SK-N-SH (cell line): ENCODE results near the gene FGD6. TPM values are rescaled to one million over a fixed set of nuclear protein-coding genes. Genes with fewer than 3 reads are reported as not detected.

Source experiments
- CTCF ChIA-PET: fragments of 300-600, 350-600 bp; formaldehyde crosslinking; extraction: SDS; loops from one replicate; lab custom pipeline; 2021; lab: Yijun Ruan, JAX
- POLR2A ChIA-PET: fragments of 350-600 bp; sonication (Branson Sonifier 250); formaldehyde crosslinking; extraction: SDS; loops from one replicate; lab custom pipeline; 2020; ENCODE audit warnings: antibody characterized with exemption, inconsistent platforms; lab: Yijun Ruan, JAX
- DNase-seq: peaks from one replicate; pipeline ENCODE4 v3.0.0; 2012
- H2AFZ ChIP-seq: fragments of 200-600 bp; sonication (generic); 2 replicates; pipeline ENCODE4 v1.8.1; 2016; ENCODE audit warnings: antibody characterized with exemption, mild to moderate bottlenecking, low read depth
- H3F3A ChIP-seq: fragments of 200-600 bp; sonication (generic); replicated peaks from 2 replicates; pipeline ENCODE3; 2016; ENCODE audit warnings: antibody characterized with exemption, mild to moderate bottlenecking; ENCODE audit not compliant: insufficient read depth
- H3K27ac ChIP-seq, 2 experiments: fragments of 200-500 bp in 1 of 2; fragments of 200-600 bp in 1 of 2; sonication (Bioruptor generic) in 1 of 2; sonication (generic), shearing (Covaris generic) in 1 of 2; 2 replicates each; pipeline versions ENCODE4 v1.5.1 to v1.6.1; 2014 to 2016; ENCODE audit warnings: low read depth in 2 of 2, inconsistent platforms in 1 of 2, low read length in 1 of 2, mild to moderate bottlenecking in 1 of 2, mixed read lengths in 1 of 2
- H3K27me3 ChIP-seq: fragments of 200-600 bp; sonication (generic), shearing (Covaris generic); 2 replicates; pipeline ENCODE4 v1.6.1; 2016; ENCODE audit warnings: mixed run types; ENCODE audit not compliant: insufficient read depth
- H3K36me3 ChIP-seq, 2 experiments: fragments of 200-500 bp in 1 of 2; fragments of 200-600 bp in 1 of 2; sonication (Bioruptor generic) in 1 of 2; sonication (generic) in 1 of 2; replicated peaks in 1 of 2; 2 replicates each; pipeline versions ENCODE3 to v1.5.1; 2014 to 2016; ENCODE audit warnings: low read length in 1 of 2, mild to moderate bottlenecking in 1 of 2; ENCODE audit not compliant: insufficient read depth in 2 of 2, control insufficient read depth in 1 of 2
- H3K4me1 ChIP-seq, 2 experiments: fragments of 200-500 bp in 1 of 2; fragments of 200-600 bp in 1 of 2; sonication (Bioruptor generic) in 1 of 2; sonication (generic), shearing (Covaris generic) in 1 of 2; 2 replicates each; pipeline versions ENCODE4 v1.5.1 to v1.6.1; 2014 to 2016; ENCODE audit warnings: low read depth in 1 of 2, low read length in 1 of 2, mixed run types in 1 of 2; ENCODE audit not compliant: insufficient read depth in 2 of 2, control insufficient read depth in 1 of 2
- H3K4me2 ChIP-seq: fragments of 200-600 bp; sonication (generic), shearing (Covaris generic); 2 replicates; pipeline ENCODE4 v1.6.1; 2017; ENCODE audit warnings: mixed run types
- H3K4me3 ChIP-seq, 2 experiments: fragments of 200-500 bp in 1 of 2; fragments of 200-600 bp in 1 of 2; sonication (Bioruptor generic) in 1 of 2; sonication (generic), shearing (Covaris generic) in 1 of 2; 2 replicates each; pipeline versions ENCODE4 v1.5.1 to v1.8.1; 2014 to 2016; ENCODE audit warnings: low read depth in 2 of 2, inconsistent platforms in 1 of 2, low read length in 1 of 2, mild to moderate bottlenecking in 1 of 2, mixed read lengths in 1 of 2, moderate library complexity in 1 of 2
- H3K79me2 ChIP-seq: fragments of 200-600 bp; sonication (generic); 2 replicates; pipeline ENCODE4 v1.8.1; 2017; ENCODE audit warnings: mild to moderate bottlenecking; ENCODE audit not compliant: insufficient read depth
- H3K9ac ChIP-seq: fragments of 200-600 bp; sonication (generic); 2 replicates; pipeline ENCODE4 v1.6.1; 2017; ENCODE audit warnings: mixed run types
- H3K9me2 ChIP-seq: fragments of 200-600 bp; sonication (generic); 2 replicates; pipeline ENCODE4 v1.6.1; 2017; ENCODE audit warnings: mixed run types
- H3K9me3 ChIP-seq: fragments of 200-600 bp; sonication (generic); 2 replicates; pipeline ENCODE4 v1.6.1; 2017; ENCODE audit warnings: mixed run types, mild to moderate bottlenecking, moderate library complexity
- H4K20me1 ChIP-seq: fragments of 200-600 bp; sonication (generic); 2 replicates; pipeline ENCODE4 v1.6.1; 2017; ENCODE audit warnings: mild to moderate bottlenecking, mixed run types; ENCODE audit not compliant: insufficient read depth
- ELF1 ChIP-seq: IDR thresholded peaks from 2 replicates; pipeline ENCODE4 v1.4.0; 2012
- FOSL2 ChIP-seq: IDR thresholded peaks from 2 replicates; pipeline ENCODE4 v1.4.0; 2012; ENCODE audit warnings: low read depth, mild to moderate bottlenecking, moderate library complexity, borderline replicate concordance
- MXI1 ChIP-seq: IDR thresholded peaks from 2 replicates; pipeline ENCODE4 v1.6.1; 2012; ENCODE audit warnings: mild to moderate bottlenecking, low read depth, low read length, improper control_type of control experiment
- NFIC ChIP-seq: IDR thresholded peaks from 2 replicates; pipeline ENCODE4 v1.4.0; 2012; ENCODE audit warnings: borderline replicate concordance
- POLR2AphosphoS5 ChIP-seq: IDR thresholded peaks from 2 replicates; pipeline ENCODE4 v1.6.1; 2012; ENCODE audit warnings: low read depth, low read length
- RAD21 ChIP-seq: IDR thresholded peaks from 2 replicates; pipeline ENCODE4 v1.6.1; 2012; ENCODE audit warnings: mild to moderate bottlenecking, low read length
- SIN3A ChIP-seq: IDR thresholded peaks from 2 replicates; pipeline ENCODE4 v1.6.1; 2012; ENCODE audit warnings: low read depth, mild to moderate bottlenecking, low read length, moderate library complexity, borderline replicate concordance
- TEAD4 ChIP-seq: IDR thresholded peaks from 2 replicates; pipeline ENCODE4 v1.4.0; 2012; ENCODE audit warnings: mild to moderate bottlenecking, borderline replicate concordance; ENCODE audit not compliant: insufficient read depth
- YY1 ChIP-seq: IDR thresholded peaks from 2 replicates; pipeline ENCODE4 v1.4.0; 2012; ENCODE audit warnings: low read depth, mild to moderate bottlenecking
- WGBS: methylation state at CpG from one replicate; pipeline ENCODE4 v1.1.6; 2017; ENCODE audit warnings: low lambda C conversion rate; 5-methylcytosine and 5-hydroxymethylcytosine counted together
- polyA plus RNA-seq, 3 experiments: library from polyadenylated mRNA; depleted of rRNA; stranded (reverse); fragments of >200 nt; gene quantifications; 2 replicates each; pipeline ENCODE4 v1.2.3, GENCODE V29; 2012
- TF ChIP-seq, protein P1 (sequence below): IDR thresholded peaks from 2 replicates; pipeline ENCODE4 v1.4.0; 2012; ENCODE audit warnings: low read depth, borderline replicate concordance
- TF ChIP-seq, protein P2 (sequence below): IDR thresholded peaks from 2 replicates; pipeline ENCODE4 v1.4.0; 2012; ENCODE audit warnings: low read depth

FGD6 gene
- polyA plus RNA-seq, 1 of the 3 experiments (the other 2 are of a cell fraction): 2.8 TPM

DNA sequence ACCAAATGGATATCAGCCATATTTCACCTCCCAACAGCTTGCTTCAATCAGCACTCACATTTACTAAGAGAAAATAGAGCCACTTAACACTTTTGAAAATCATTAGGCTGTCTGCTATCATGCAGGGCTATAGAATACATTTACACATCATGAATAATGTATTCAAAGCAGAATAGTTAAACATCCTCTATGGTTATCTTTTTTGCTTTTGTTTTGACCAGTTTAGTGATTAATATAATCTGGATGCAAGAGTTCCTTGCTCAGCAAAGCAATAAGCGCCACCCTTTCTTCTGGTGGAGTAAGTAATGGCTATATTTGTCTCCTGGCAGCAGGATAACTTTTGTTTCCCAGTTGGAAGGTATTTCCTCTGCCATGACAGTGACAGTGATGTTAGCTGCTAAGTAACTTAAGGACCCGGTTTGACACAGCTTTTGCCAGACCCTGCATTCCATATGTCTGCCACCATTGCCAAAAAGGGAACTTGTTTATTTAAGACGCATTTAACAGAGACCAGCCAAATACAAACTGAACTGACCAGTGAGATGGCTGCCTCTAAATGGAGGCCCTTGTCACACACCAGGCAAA lies 73.6 kb downstream of the FGD6 start:
- TF ChIP-seq, protein P1, sequence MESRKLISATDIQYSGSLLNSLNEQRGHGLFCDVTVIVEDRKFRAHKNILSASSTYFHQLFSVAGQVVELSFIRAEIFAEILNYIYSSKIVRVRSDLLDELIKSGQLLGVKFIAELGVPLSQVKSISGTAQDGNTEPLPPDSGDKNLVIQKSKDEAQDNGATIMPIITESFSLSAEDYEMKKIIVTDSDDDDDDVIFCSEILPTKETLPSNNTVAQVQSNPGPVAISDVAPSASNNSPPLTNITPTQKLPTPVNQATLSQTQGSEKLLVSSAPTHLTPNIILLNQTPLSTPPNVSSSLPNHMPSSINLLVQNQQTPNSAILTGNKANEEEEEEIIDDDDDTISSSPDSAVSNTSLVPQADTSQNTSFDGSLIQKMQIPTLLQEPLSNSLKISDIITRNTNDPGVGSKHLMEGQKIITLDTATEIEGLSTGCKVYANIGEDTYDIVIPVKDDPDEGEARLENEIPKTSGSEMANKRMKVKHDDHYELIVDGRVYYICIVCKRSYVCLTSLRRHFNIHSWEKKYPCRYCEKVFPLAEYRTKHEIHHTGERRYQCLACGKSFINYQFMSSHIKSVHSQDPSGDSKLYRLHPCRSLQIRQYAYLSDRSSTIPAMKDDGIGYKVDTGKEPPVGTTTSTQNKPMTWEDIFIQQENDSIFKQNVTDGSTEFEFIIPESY: no peak
- TF ChIP-seq TEAD4: no peak
- TF ChIP-seq FOSL2: no peak
- no peak for TF ChIP-seq RAD21
- no peak for TF ChIP-seq YY1
- no peak for TF ChIP-seq MXI1
- TF ChIP-seq, protein P2, sequence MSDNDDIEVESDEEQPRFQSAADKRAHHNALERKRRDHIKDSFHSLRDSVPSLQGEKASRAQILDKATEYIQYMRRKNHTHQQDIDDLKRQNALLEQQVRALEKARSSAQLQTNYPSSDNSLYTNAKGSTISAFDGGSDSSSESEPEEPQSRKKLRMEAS: no peak
- TF ChIP-seq, all 33 proteins: peak for 0
- peaks cover 0 to 12% of the 10 kb centered on the region in 2 experiments for H3K36me3 ChIP-seq
- no peak overlapping the region for H3K9ac ChIP-seq
- WGBS: 71% methylated on average over 3 of the region's 3 CpGs
- no peaks in the 10 kb centered on the region for H3K27me3 ChIP-seq
- peaks cover 5% of the 10 kb centered on the region for H3F3A ChIP-seq
- POLR2A ChIA-PET: no interaction called here
- no peaks in the 10 kb centered on the region for H3K79me2 ChIP-seq
- H3K4me2 ChIP-seq: no peak overlapping the region
- no peak overlapping the region for H3K4me3 ChIP-seq
- H2AFZ ChIP-seq: no peak overlapping the region
- no peaks in the 10 kb centered on the region for H3K9me3 ChIP-seq
- no peaks in the 10 kb centered on the region for H4K20me1 ChIP-seq
- H3K27ac ChIP-seq: no peak overlapping the region
- H3K9me2 ChIP-seq: no peaks in the 10 kb centered on the region
- DNase-seq: no peak
- CTCF ChIA-PET: interaction anchor here (1.0 kb wide), 1 partner anchor 192 kb away, joined by 3 read pairs; no protein-coding TSS in a partner anchor
- peaks cover 4 to 20% of the 10 kb centered on the region in 2 experiments; a peak in 2 of 4 replicates for H3K4me1 ChIP-seq

GRCh38 chr12:95142431-95143151 lies 74.7 kb downstream of the FGD6 start:
- Histone ChIP-seq H3K4me1 (peaks cover 4 to 20% of the 10 kb centered on the region in 2 experiments; a peak in 2 of 4 replicates), H3K9me2 (no peaks in the 10 kb centered on the region), H3K4me3 (no peak overlapping the region), H4K20me1 (no peaks in the 10 kb centered on the region), H3K9ac (no peak overlapping the region), H2AFZ (no peak overlapping the region), H3K27me3 (no peaks in the 10 kb centered on the region), H3K36me3 (peaks cover 0 to 12% of the 10 kb centered on the region in 2 experiments), H3K79me2 (no peaks in the 10 kb centered on the region), H3K9me3 (no peaks in the 10 kb centered on the region), H3K4me2 (no peak overlapping the region), H3F3A (no peaks in the 10 kb centered on the region), H3K27ac (no peak overlapping the region)
- no peak for DNase-seq
- 92% methylated on average over 2 of the region's 2 CpGs for WGBS
- ChIA-PET POLR2A (no interaction called here), CTCF (interaction anchor here (3.1 kb wide), 1 partner anchor 25 kb away, joined by 18 read pairs; no protein-coding TSS in a partner anchor)
- no peak for TF ChIP-seq MXI1
- TF ChIP-seq NFIC: no peak
- TF ChIP-seq POLR2AphosphoS5: no peak
- no peak for TF ChIP-seq SIN3A
- TF ChIP-seq ELF1: no peak
